Neural cell (in vitro differentiated cells): ENCODE data around the gene IRF4. TPM values are rescaled to one million over a fixed set of nuclear protein-coding genes. Genes with fewer than 3 reads are reported as not detected.

Experiments
- H2AFZ ChIP-seq: fragments of 200-600, 300-800 bp; sonication (generic), shearing (Covaris generic); 2 replicates; pipeline ENCODE4 v1.6.0; 2014; ENCODE audit warnings: low read depth, mild to moderate bottlenecking, antibody characterized with exemption, low read length, moderate library complexity
- H3F3A ChIP-seq: fragments of 200-600 bp; shearing (Covaris generic); 2 replicates; pipeline ENCODE4 v1.6.1; 2016; ENCODE audit warnings: mild to moderate bottlenecking, moderate library complexity, mixed read lengths, antibody characterized with exemption, low read length; ENCODE audit not compliant: insufficient read depth, poor library complexity, severe bottlenecking
- H3K27ac ChIP-seq: fragments of 200-600, 300-800 bp; sonication (generic), shearing (Covaris generic); 2 replicates; pipeline ENCODE4 v1.5.1; 2014; ENCODE audit warnings: mild to moderate bottlenecking, low read length, moderate library complexity
- H3K27me3 ChIP-seq: fragments of 300-800, 200-600 bp; sonication (generic), shearing (Covaris generic); 2 replicates; pipeline ENCODE4 v1.6.0; 2014; ENCODE audit warnings: mild to moderate bottlenecking, low read depth, low read length, moderate library complexity; ENCODE audit not compliant: insufficient read depth
- H3K36me3 ChIP-seq: fragments of 300-800, 200-600 bp; sonication (generic), shearing (Covaris generic); 2 replicates; pipeline ENCODE4 v1.5.1; 2014; ENCODE audit warnings: mild to moderate bottlenecking, antibody characterized with exemption, low read length, moderate library complexity; ENCODE audit not compliant: insufficient read depth
- H3K4me2 ChIP-seq: fragments of 300-800, 200-600 bp; sonication (generic), shearing (Covaris generic); 2 replicates; pipeline ENCODE4 v1.6.0; 2014; ENCODE audit warnings: mild to moderate bottlenecking, low read length
- H3K4me3 ChIP-seq: fragments of 300-800, 200-600 bp; sonication (generic), shearing (Covaris generic); 2 replicates; pipeline ENCODE4 v1.5.1; 2014; ENCODE audit warnings: mild to moderate bottlenecking, low read length, moderate library complexity
- H3K79me2 ChIP-seq: fragments of 200-600 bp; shearing (Covaris generic); replicated peaks from 2 replicates; pipeline ENCODE4 v1.6.0; 2014; ENCODE audit warnings: mild to moderate bottlenecking, low read length, moderate library complexity; ENCODE audit not compliant: insufficient read depth
- H3K9ac ChIP-seq: fragments of 300-800, 200-600 bp; sonication (generic), shearing (Covaris generic); 2 replicates; pipeline ENCODE4 v1.6.1; 2016; ENCODE audit warnings: mild to moderate bottlenecking, low read length, mixed read lengths
- H3K9me2 ChIP-seq: fragments of 200-600 bp; shearing (Covaris generic); 2 replicates; pipeline ENCODE4 v1.6.1; 2016; ENCODE audit warnings: mild to moderate bottlenecking, low read length, mixed read lengths; ENCODE audit not compliant: insufficient read depth
- H3K9me3 ChIP-seq: fragments of 200-600, 300-800 bp; sonication (generic), shearing (Covaris generic); 2 replicates; pipeline ENCODE4 v1.6.1; 2016; ENCODE audit warnings: mild to moderate bottlenecking, mixed run types, low read length, moderate library complexity, mixed read lengths
- H4K20me1 ChIP-seq: fragments of 200-600 bp; shearing (Covaris generic); 2 replicates; pipeline ENCODE4 v1.6.1; 2016; ENCODE audit warnings: mild to moderate bottlenecking, mixed run types; ENCODE audit not compliant: insufficient read depth
- CTCF ChIP-seq: fragments of 450-650 bp; IDR thresholded peaks from 2 replicates; pipeline ENCODE4 v1.5.1; 2014; ENCODE audit warnings: antibody characterized with exemption, mild to moderate bottlenecking, moderate library complexity; ENCODE audit not compliant: poor library complexity, severe bottlenecking
- EP300 ChIP-seq: fragments of 450-650 bp; conservative IDR thresholded peaks from 2 replicates; pipeline ENCODE4 v1.6.1; 2014; ENCODE audit warnings: antibody characterized with exemption, mild to moderate bottlenecking, moderate library complexity; ENCODE audit not compliant: poor library complexity, severe bottlenecking
- EZH2 ChIP-seq: fragments of 200-600, 300-800 bp; shearing (Covaris generic), sonication (generic); IDR thresholded peaks from 2 replicates; pipeline ENCODE4 v1.6.1; 2014; ENCODE audit warnings: antibody characterized with exemption, low read length, borderline replicate concordance, mild to moderate bottlenecking; ENCODE audit not compliant: insufficient read depth, poor library complexity, severe bottlenecking
- MXI1 ChIP-seq: fragments of 450-650 bp; conservative IDR thresholded peaks from 2 replicates; pipeline ENCODE4 v1.6.1; 2014; ENCODE audit warnings: antibody characterized with exemption, mild to moderate bottlenecking; ENCODE audit not compliant: poor library complexity, severe bottlenecking
- POLR2AphosphoS5 ChIP-seq: IDR thresholded peaks from 2 replicates; pipeline ENCODE4 v1.6.1; 2012
- RAD21 ChIP-seq: fragments of 450-650 bp; conservative IDR thresholded peaks from 2 replicates; pipeline ENCODE4 v1.6.1; 2014; ENCODE audit warnings: antibody characterized with exemption, mild to moderate bottlenecking, moderate library complexity
- REST ChIP-seq: IDR thresholded peaks from 2 replicates; pipeline ENCODE4 v1.6.1; 2012; ENCODE audit warnings: borderline replicate concordance
- SMC3 ChIP-seq: fragments of 450-650 bp; conservative IDR thresholded peaks from 2 replicates; pipeline ENCODE4 v1.6.1; 2014; ENCODE audit warnings: antibody characterized with exemption, mild to moderate bottlenecking, moderate library complexity; ENCODE audit not compliant: poor library complexity
- TAF1 ChIP-seq: IDR thresholded peaks from 2 replicates; pipeline ENCODE4 v1.6.1; 2012; ENCODE audit warnings: low read depth
- polyA plus RNA-seq: library from polyadenylated mRNA; depleted of rRNA; stranded (reverse); fragments of >200 nt; gene quantifications from 2 replicates; pipeline ENCODE4 v1.2.3, GENCODE V29; 2014

The IRF4 gene
- polyA plus RNA-seq, 1 donor from 2014 or later, result 0.05 TPM

- Histone ChIP-seq H3F3A (no peaks in the 10 kb centered on the region), H3K4me2 (no peak overlapping the region), H3K4me3 (no peak overlapping the region), H4K20me1 (no peaks in the 10 kb centered on the region), H3K9ac (no peak overlapping the region), H3K9me3 (peaks cover 3% of the 10 kb centered on the region), H3K9me2 (no peaks in the 10 kb centered on the region), H2AFZ (no peak overlapping the region), H3K79me2 (no peaks in the 10 kb centered on the region), H3K27ac (no peak overlapping the region), H3K27me3 (no peaks in the 10 kb centered on the region), H3K36me3 (no peaks in the 10 kb centered on the region)
- TF ChIP-seq TAF1 (no peak), POLR2AphosphoS5 (no peak), SMC3 (no peak), REST (no peak), CTCF (no peak), EP300 (no peak), RAD21 (no peak), EZH2 (no peak), MXI1 (no peak)
Measured at GRCh38 chr6:403659-404655, 12.4 kb downstream of the IRF4 start.

- no peaks in the 10 kb centered on the region for H3K36me3 ChIP-seq
- H3K4me3 ChIP-seq, result no peak overlapping the region
- no peaks in the 10 kb centered on the region for H3K27me3 ChIP-seq
- H3K9me3 ChIP-seq, result peaks cover 3% of the 10 kb centered on the region
- H3K79me2 ChIP-seq, result no peaks in the 10 kb centered on the region
- TF ChIP-seq TAF1, result no peak
- no peak for TF ChIP-seq REST
- no peak overlapping the region for H2AFZ ChIP-seq
- no peaks in the 10 kb centered on the region for H3K9me2 ChIP-seq
- no peak overlapping the region for H3K27ac ChIP-seq
- H3F3A ChIP-seq, result no peaks in the 10 kb centered on the region
- H3K9ac ChIP-seq, result no peak overlapping the region
- H4K20me1 ChIP-seq, result no peaks in the 10 kb centered on the region
- H3K4me2 ChIP-seq, result no peak overlapping the region
Measured at GRCh38 chr6:404685-405423, 13.3 kb downstream of the IRF4 start.
